Thyroid gland (tissue), 4 donors: ENCODE results near the gene FAM135A.

Experiments
- POLR2A ChIP-seq, 2 donors: fragments of 450-650 bp; IDR thresholded peaks; one replicate each; pipeline ENCODE4 v1.6.1; 2017; ENCODE audit warnings: antibody characterized with exemption in 2 of 2, mild to moderate bottlenecking in 2 of 2, moderate library complexity in 1 of 2
- TF ChIP-seq, protein P1 (sequence below), 6 experiments: fragments of 200-600 bp in 3 of 6; fragments of 450-650 bp in 3 of 6; sonication (generic) in 3 of 6; IDR thresholded peaks; one replicate each; pipeline ENCODE4 v1.5.1; 2016 to 2019; ENCODE audit warnings: antibody characterized with exemption in 6 of 6, mild to moderate bottlenecking in 2 of 6, inconsistent platforms in 1 of 6, moderate library complexity in 1 of 6

DNA sequence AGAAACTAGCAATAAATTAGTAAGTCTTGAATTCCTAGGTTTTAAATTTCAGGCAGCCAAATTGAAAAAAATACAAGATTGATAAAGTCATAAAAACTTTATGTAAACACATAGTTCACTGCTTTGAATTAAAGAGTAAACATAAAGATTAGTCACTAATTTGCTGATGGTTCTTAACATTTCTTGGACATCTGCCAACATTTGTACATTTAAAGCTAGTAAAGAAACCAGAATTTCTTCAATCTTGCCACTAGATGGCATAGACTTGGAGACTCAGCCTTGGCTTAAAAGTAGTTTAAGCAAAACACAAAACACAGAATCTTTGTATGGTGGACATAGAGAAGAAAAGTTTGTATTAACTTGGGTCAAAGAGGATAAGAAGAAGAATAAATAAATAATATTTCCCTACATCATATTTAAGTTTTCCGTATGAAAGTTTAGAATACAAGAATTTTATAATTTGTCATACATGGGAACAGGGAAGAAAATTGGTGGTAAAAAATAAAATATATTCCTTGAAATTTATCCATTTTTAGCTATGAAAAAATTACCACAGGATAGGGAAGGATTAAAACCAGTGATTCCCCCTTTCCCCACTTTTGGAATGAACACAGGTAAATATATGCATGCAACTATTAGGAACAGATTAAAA, 41.7 kb upstream of the FAM135A start:
- TF ChIP-seq, protein P1, sequence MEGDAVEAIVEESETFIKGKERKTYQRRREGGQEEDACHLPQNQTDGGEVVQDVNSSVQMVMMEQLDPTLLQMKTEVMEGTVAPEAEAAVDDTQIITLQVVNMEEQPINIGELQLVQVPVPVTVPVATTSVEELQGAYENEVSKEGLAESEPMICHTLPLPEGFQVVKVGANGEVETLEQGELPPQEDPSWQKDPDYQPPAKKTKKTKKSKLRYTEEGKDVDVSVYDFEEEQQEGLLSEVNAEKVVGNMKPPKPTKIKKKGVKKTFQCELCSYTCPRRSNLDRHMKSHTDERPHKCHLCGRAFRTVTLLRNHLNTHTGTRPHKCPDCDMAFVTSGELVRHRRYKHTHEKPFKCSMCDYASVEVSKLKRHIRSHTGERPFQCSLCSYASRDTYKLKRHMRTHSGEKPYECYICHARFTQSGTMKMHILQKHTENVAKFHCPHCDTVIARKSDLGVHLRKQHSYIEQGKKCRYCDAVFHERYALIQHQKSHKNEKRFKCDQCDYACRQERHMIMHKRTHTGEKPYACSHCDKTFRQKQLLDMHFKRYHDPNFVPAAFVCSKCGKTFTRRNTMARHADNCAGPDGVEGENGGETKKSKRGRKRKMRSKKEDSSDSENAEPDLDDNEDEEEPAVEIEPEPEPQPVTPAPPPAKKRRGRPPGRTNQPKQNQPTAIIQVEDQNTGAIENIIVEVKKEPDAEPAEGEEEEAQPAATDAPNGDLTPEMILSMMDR (IDR thresholded peaks at IDR 0.05) = peak; percentile 41 to 71 (median 58)
- no peak for TF ChIP-seq POLR2A (IDR thresholded peaks at IDR 0.05)
